NT2/D1 (cell line): ENCODE results near the gene TMEM163.

Source experiments
- SUZ12 ChIP-seq: IDR thresholded peaks from 2 replicates; pipeline ENCODE4 v1.6.1; 2011; ENCODE audit not compliant: insufficient read length, insufficient read depth; ENCODE audit errors: extremely low read depth
- YY1 ChIP-seq: IDR thresholded peaks from 2 replicates; pipeline ENCODE4 v1.6.1; 2011; ENCODE audit not compliant: insufficient read length, insufficient read depth
- ZNF274 ChIP-seq: IDR thresholded peaks from 2 replicates; pipeline ENCODE4 v1.6.1; 2011; ENCODE audit warnings: mild to moderate bottlenecking, low read depth, low read length

DNA sequence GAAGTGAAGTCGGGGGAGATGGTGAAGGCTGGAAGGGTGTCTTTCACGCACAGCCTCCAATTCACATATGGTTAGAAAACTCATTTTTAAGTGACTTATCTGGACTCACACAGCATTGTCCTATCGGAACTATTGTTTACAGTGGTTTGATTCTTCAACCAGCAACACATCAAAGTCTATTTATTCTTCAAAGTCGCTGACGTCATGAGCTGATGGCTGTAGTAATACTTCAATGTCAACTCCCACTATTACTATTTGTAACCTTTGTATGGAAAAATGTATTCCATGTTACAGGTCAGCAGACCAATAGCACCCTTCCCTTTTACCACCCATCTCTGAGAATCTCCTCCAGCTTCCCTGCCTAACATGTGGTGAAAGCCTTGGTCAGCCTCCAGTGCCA, 47.8 kb upstream of the TMEM163 start:
- TF ChIP-seq ZNF274 (no peak), SUZ12 (no peak), YY1 (no peak)
